Esophagus muscularis mucosa (tissue), 4 donors: ENCODE measurements around the gene ZNF618. TPM values are rescaled to one million over a fixed set of nuclear protein-coding genes. Genes with fewer than 3 reads are reported as not detected.

ENCODE experiments used
- DNase-seq: peaks from one replicate; pipeline ENCODE4 v3.0.0-alpha.2; 2017; ENCODE audit errors: extremely low spot score
- H3K27ac ChIP-seq, 4 donors: fragments of 200-600 bp; sonication (generic); replicated peaks in 1 of 4; 1 replicate in 3 of 4; 2 replicates in 1 of 4; pipeline ENCODE4 v1.5.1; 2016 to 2019; ENCODE audit warnings: mild to moderate bottlenecking in 1 of 4
- H3K27me3 ChIP-seq, 4 donors: fragments of 200-600 bp; sonication (generic); one replicate each; pipeline versions ENCODE4 v1.5.1 to v1.6.0; 2016 to 2019
- H3K36me3 ChIP-seq, 4 donors: fragments of 200-600 bp; sonication (generic); one replicate each; pipeline ENCODE4 v1.5.1; 2016 to 2019
- H3K4me1 ChIP-seq, 4 donors: fragments of 200-600 bp; sonication (generic); one replicate each; pipeline ENCODE4 v1.5.1; 2016 to 2019
- H3K4me3 ChIP-seq, 4 donors: fragments of 200-600 bp; sonication (generic); 1 replicate in 2 of 4; 2 replicates in 2 of 4; pipeline ENCODE4 v1.5.1; 2016 to 2019; ENCODE audit warnings: mild to moderate bottlenecking in 4 of 4, moderate library complexity in 1 of 4
- H3K9me3 ChIP-seq, 4 donors: fragments of 200-600 bp; sonication (generic); 1 replicate in 3 of 4; 2 replicates in 1 of 4; pipeline ENCODE4 v1.5.1; 2016 to 2019
- CTCF ChIP-seq, 3 experiments: fragments of 200-600 bp in 2 of 3; fragments of 450-650 bp in 1 of 3; sonication (generic) in 2 of 3; IDR thresholded peaks; one replicate each; pipeline ENCODE4 v1.5.1; 2017 to 2019; ENCODE audit warnings: antibody characterized with exemption in 3 of 3, mild to moderate bottlenecking in 2 of 3, moderate library complexity in 1 of 3
- EP300 ChIP-seq: sonication (generic); formaldehyde crosslinking; IDR thresholded peaks from one replicate; pipeline ENCODE4 v1.6.1; 2017; ENCODE audit warnings: antibody characterized with exemption
- POLR2A ChIP-seq: fragments of 450-650 bp; IDR thresholded peaks from one replicate; pipeline ENCODE4 v1.6.1; 2017; ENCODE audit warnings: antibody characterized with exemption, moderate library complexity, mild to moderate bottlenecking, low read depth
- POLR2AphosphoS5 ChIP-seq, 2 donors: sonication (generic); formaldehyde crosslinking; IDR thresholded peaks; one replicate each; pipeline ENCODE4 v1.6.1; 2017; ENCODE audit warnings: antibody characterized with exemption in 2 of 2
- WGBS: methylation state at CpG from one replicate; pipeline ENCODE4 v1.1.5; 2018; 5-methylcytosine and 5-hydroxymethylcytosine counted together
- intact Hi-C: fragments of 100-400 bp; cut with DNase I; formaldehyde crosslinking; loops from one replicate; pipeline ENCODE4 v1.15.1; 2023
- total RNA-seq, 4 donors: library from RNA; depleted of rRNA; stranded (reverse); fragments of >200 nt; gene quantifications; one replicate each; pipeline versions ENCODE4 v1.1.0 to v1.2.1, GENCODE V29; 2016

ZNF618 gene
- total RNA-seq, 4 donors from 2014 or later, result 1.2 to 4.5 (median 2.6) TPM

DNA sequence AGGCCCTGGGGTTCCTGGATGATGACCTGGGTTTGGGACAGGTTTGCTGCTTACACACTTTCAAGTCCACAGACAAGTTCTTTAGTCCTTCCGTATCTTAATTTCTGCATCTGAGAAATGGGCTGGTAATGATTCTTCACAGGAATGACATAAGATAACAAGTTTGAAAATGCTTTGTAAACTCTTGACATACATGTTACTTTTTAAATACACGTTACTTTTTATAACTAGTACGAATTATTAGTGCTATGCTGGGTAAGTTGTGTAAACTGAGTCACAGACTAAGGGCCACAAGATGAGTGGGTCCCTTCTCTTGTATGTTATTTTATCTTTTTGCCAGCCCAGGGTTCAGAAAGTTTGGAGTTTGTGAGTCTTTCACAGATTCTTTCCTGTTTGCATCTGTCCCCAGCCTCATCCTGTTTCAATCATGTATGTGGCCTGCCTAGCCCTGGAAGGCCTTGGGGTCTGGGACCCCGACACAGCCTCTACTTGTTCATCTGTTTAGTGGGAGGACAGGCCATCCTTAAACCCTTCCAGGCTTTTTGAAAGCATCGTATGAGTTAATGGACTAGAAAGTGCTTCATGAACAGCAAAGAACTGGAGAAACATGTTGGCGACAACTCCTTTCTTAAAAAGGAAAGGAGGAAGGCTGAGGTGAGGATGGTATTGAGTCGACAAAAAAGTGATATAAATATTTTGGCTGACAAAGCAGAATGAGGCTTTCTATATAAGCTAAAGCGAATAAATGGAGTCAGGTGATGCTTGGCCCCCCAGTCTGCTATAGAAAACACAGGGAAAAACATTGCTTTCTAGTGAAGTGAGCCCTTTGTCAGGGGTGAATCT, 9.3 kb downstream of the ZNF618 start:
- Histone ChIP-seq H3K36me3 (no peaks in the 10 kb centered on the region), H3K27me3 (no peaks in the 10 kb centered on the region), H3K4me1 (peaks cover 18 to 32% (median 21%) of the 10 kb centered on the region in 4 donors), H3K9me3 (no peaks in the 10 kb centered on the region), H3K27ac (peak overlapping the region in 2 of 4 donors; percentile 19 to 35), H3K4me3 (peak overlapping the region in 2 of 4 donors; percentile 37 to 44)
- 73% methylated on average over 8 of the region's 8 CpGs for WGBS
- intact Hi-C loops, result no loop called here
- DNase-seq, result peak; percentile 81
- TF ChIP-seq CTCF (IDR thresholded peaks at IDR 0.05), result no peak
- no peak for TF ChIP-seq POLR2AphosphoS5 (IDR thresholded peaks at IDR 0.05)
- TF ChIP-seq POLR2A, result no peak
- TF ChIP-seq EP300, result no peak

DNA sequence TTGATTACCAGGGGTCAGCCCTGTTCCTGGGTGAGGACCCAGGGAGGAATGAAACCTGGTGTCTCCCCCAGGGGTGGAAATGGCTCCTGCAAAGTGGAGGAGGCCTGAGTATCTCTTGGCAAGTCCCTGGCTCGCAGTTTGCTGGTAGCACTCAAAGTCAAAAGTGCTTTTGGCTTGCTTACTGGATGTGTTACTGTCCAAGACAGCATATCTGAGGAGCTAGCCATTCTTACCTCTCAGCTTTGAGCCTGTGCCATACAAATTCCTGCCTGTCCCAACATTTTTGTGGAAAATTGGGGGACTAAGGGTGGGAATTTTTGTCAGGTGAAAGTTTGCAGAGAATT, 9.9 kb downstream of the ZNF618 start:
- TF ChIP-seq POLR2A (no peak), CTCF (IDR thresholded peaks at IDR 0.05) (no peak), POLR2AphosphoS5 (IDR thresholded peaks at IDR 0.05) (no peak), EP300 (no peak)
- H3K27ac ChIP-seq, result peak overlapping the region in 2 of 4 donors; percentile 19 to 35
- no peaks in the 10 kb centered on the region for H3K9me3 ChIP-seq
- H3K27me3 ChIP-seq, result no peaks in the 10 kb centered on the region
- WGBS, result 25% methylated on average over 1 of the region's 1 CpG
- H3K36me3 ChIP-seq, result no peaks in the 10 kb centered on the region
- intact Hi-C loops, result no loop called here
- peak overlapping the region; percentile 30 to 44 (median 38) for H3K4me3 ChIP-seq
- DNase-seq, result peak; percentile 87
- H3K4me1 ChIP-seq, result peaks cover 18 to 32% (median 21%) of the 10 kb centered on the region in 4 donors

DNA sequence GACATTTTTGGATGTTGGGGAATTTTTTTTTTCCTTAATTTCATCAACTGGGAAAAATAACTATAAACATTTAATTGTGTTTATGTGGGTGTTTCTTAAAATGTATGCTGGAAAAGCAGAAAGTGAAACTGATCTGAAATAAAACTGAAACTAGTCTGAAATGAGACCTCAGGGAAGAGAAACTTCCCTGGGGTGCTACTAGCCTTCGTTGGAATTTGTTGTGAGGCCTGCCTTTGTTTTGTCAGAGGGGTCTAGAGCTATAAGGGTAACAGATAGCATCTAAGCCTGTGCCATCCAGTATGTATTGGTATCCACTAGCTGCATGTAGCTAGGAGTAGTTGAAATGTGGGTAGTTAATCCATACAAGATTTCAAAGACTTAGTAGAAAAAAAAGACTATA, 10.4 kb downstream of the ZNF618 start:
- intact Hi-C loops, result no loop called here
- WGBS, result 3% methylated on average over 1 of the region's 1 CpG
- no peak for TF ChIP-seq POLR2AphosphoS5 (IDR thresholded peaks at IDR 0.05)
- TF ChIP-seq POLR2A, result no peak
- no peak for TF ChIP-seq CTCF (IDR thresholded peaks at IDR 0.05)
- TF ChIP-seq EP300, result no peak
- H3K4me3 ChIP-seq, result peak overlapping the region; percentile 30 to 44 (median 38)
- H3K4me1 ChIP-seq, result peaks cover 18 to 32% (median 21%) of the 10 kb centered on the region in 4 donors
- peak overlapping the region in 1 of 4 donors; percentile 8 for H3K27ac ChIP-seq
- H3K9me3 ChIP-seq, result no peaks in the 10 kb centered on the region
- H3K27me3 ChIP-seq, result no peaks in the 10 kb centered on the region
- DNase-seq, result peak; percentile 62
- H3K36me3 ChIP-seq, result no peaks in the 10 kb centered on the region

- Histone ChIP-seq H3K36me3 (no peaks in the 10 kb centered on the region), H3K9me3 (no peaks in the 10 kb centered on the region), H3K4me3 (no peak overlapping the region), H3K4me1 (peaks cover 18 to 32% (median 21%) of the 10 kb centered on the region in 4 donors), H3K27me3 (no peaks in the 10 kb centered on the region), H3K27ac (no peak overlapping the region)
- TF ChIP-seq POLR2A (no peak), EP300 (no peak), POLR2AphosphoS5 (IDR thresholded peaks at IDR 0.05) (no peak), CTCF (IDR thresholded peaks at IDR 0.05) (no peak)
- peak; percentile 50 for DNase-seq
- intact Hi-C loops, result no loop called here
- WGBS, result 64% methylated on average over 2 of the region's 2 CpGs
These were observed 10.8 kb downstream of the ZNF618 start for GRCh38 chr9:113886933-113887332.
